SK-N-SH (cell line): ENCODE measurements around the gene TRPV2. TPM values are rescaled to one million over a fixed set of nuclear protein-coding genes. Genes with fewer than 3 reads are reported as not detected.

Source experiments
- CTCF ChIA-PET: fragments of 300-600, 350-600 bp; formaldehyde crosslinking; extraction: SDS; loops from one replicate; lab custom pipeline; 2021; lab: Yijun Ruan, JAX
- POLR2A ChIA-PET: fragments of 350-600 bp; sonication (Branson Sonifier 250); formaldehyde crosslinking; extraction: SDS; loops from one replicate; lab custom pipeline; 2020; ENCODE audit warnings: antibody characterized with exemption, inconsistent platforms; lab: Yijun Ruan, JAX
- DNase-seq: peaks from one replicate; pipeline ENCODE4 v3.0.0; 2012
- H2AFZ ChIP-seq: fragments of 200-600 bp; sonication (generic); 2 replicates; pipeline ENCODE4 v1.8.1; 2016; ENCODE audit warnings: antibody characterized with exemption, mild to moderate bottlenecking, low read depth
- H3F3A ChIP-seq: fragments of 200-600 bp; sonication (generic); replicated peaks from 2 replicates; pipeline ENCODE3; 2016; ENCODE audit warnings: antibody characterized with exemption, mild to moderate bottlenecking; ENCODE audit not compliant: insufficient read depth
- H3K27ac ChIP-seq, 2 experiments: fragments of 200-500 bp in 1 of 2; fragments of 200-600 bp in 1 of 2; sonication (Bioruptor generic) in 1 of 2; sonication (generic), shearing (Covaris generic) in 1 of 2; 2 replicates each; pipeline versions ENCODE4 v1.5.1 to v1.6.1; 2014 to 2016; ENCODE audit warnings: low read depth in 2 of 2, inconsistent platforms in 1 of 2, low read length in 1 of 2, mild to moderate bottlenecking in 1 of 2, mixed read lengths in 1 of 2
- H3K27me3 ChIP-seq: fragments of 200-600 bp; sonication (generic), shearing (Covaris generic); 2 replicates; pipeline ENCODE4 v1.6.1; 2016; ENCODE audit warnings: mixed run types; ENCODE audit not compliant: insufficient read depth
- H3K36me3 ChIP-seq, 2 experiments: fragments of 200-500 bp in 1 of 2; fragments of 200-600 bp in 1 of 2; sonication (Bioruptor generic) in 1 of 2; sonication (generic) in 1 of 2; replicated peaks in 1 of 2; 2 replicates each; pipeline versions ENCODE3 to v1.5.1; 2014 to 2016; ENCODE audit warnings: low read length in 1 of 2, mild to moderate bottlenecking in 1 of 2; ENCODE audit not compliant: insufficient read depth in 2 of 2, control insufficient read depth in 1 of 2
- H3K4me1 ChIP-seq, 2 experiments: fragments of 200-500 bp in 1 of 2; fragments of 200-600 bp in 1 of 2; sonication (Bioruptor generic) in 1 of 2; sonication (generic), shearing (Covaris generic) in 1 of 2; 2 replicates each; pipeline versions ENCODE4 v1.5.1 to v1.6.1; 2014 to 2016; ENCODE audit warnings: low read depth in 1 of 2, low read length in 1 of 2, mixed run types in 1 of 2; ENCODE audit not compliant: insufficient read depth in 2 of 2, control insufficient read depth in 1 of 2
- H3K4me2 ChIP-seq: fragments of 200-600 bp; sonication (generic), shearing (Covaris generic); 2 replicates; pipeline ENCODE4 v1.6.1; 2017; ENCODE audit warnings: mixed run types
- H3K4me3 ChIP-seq, 2 experiments: fragments of 200-500 bp in 1 of 2; fragments of 200-600 bp in 1 of 2; sonication (Bioruptor generic) in 1 of 2; sonication (generic), shearing (Covaris generic) in 1 of 2; 2 replicates each; pipeline versions ENCODE4 v1.5.1 to v1.8.1; 2014 to 2016; ENCODE audit warnings: low read depth in 2 of 2, inconsistent platforms in 1 of 2, low read length in 1 of 2, mild to moderate bottlenecking in 1 of 2, mixed read lengths in 1 of 2, moderate library complexity in 1 of 2
- H3K79me2 ChIP-seq: fragments of 200-600 bp; sonication (generic); 2 replicates; pipeline ENCODE4 v1.8.1; 2017; ENCODE audit warnings: mild to moderate bottlenecking; ENCODE audit not compliant: insufficient read depth
- H3K9ac ChIP-seq: fragments of 200-600 bp; sonication (generic); 2 replicates; pipeline ENCODE4 v1.6.1; 2017; ENCODE audit warnings: mixed run types
- H3K9me2 ChIP-seq: fragments of 200-600 bp; sonication (generic); 2 replicates; pipeline ENCODE4 v1.6.1; 2017; ENCODE audit warnings: mixed run types
- H3K9me3 ChIP-seq: fragments of 200-600 bp; sonication (generic); 2 replicates; pipeline ENCODE4 v1.6.1; 2017; ENCODE audit warnings: mixed run types, mild to moderate bottlenecking, moderate library complexity
- H4K20me1 ChIP-seq: fragments of 200-600 bp; sonication (generic); 2 replicates; pipeline ENCODE4 v1.6.1; 2017; ENCODE audit warnings: mild to moderate bottlenecking, mixed run types; ENCODE audit not compliant: insufficient read depth
- ELF1 ChIP-seq: IDR thresholded peaks from 2 replicates; pipeline ENCODE4 v1.4.0; 2012
- EZH2phosphoT487 ChIP-seq: fragments of 200-600 bp; sonication (generic); IDR thresholded peaks from 2 replicates; pipeline ENCODE4 v1.6.1; 2017; ENCODE audit warnings: low read depth, mixed run types, mild to moderate bottlenecking, antibody characterized with exemption, moderate library complexity, borderline replicate concordance
- FOXM1 ChIP-seq: IDR thresholded peaks from 2 replicates; pipeline ENCODE4 v1.4.0; 2012; ENCODE audit warnings: low read depth, mild to moderate bottlenecking
- GABPA ChIP-seq: IDR thresholded peaks from 2 replicates; pipeline ENCODE4 v1.4.0; 2012; ENCODE audit warnings: low read depth, mild to moderate bottlenecking
- GATA2 ChIP-seq: sonication (generic); formaldehyde crosslinking; IDR thresholded peaks from 2 replicates; pipeline ENCODE4 v1.5.0; 2020; ENCODE audit warnings: mild to moderate bottlenecking, missing genetic modification reagents
- JUND ChIP-seq: IDR thresholded peaks from 2 replicates; pipeline ENCODE4 v1.4.0; 2012
- MAX ChIP-seq: IDR thresholded peaks from 2 replicates; pipeline ENCODE4 v1.4.0; 2012; ENCODE audit warnings: low read depth
- MEF2A ChIP-seq: IDR thresholded peaks from 2 replicates; pipeline ENCODE4 v1.4.0; 2012; ENCODE audit warnings: low read depth, borderline replicate concordance
- PBX3 ChIP-seq: IDR thresholded peaks from 2 replicates; pipeline ENCODE4; 2012
- POLR2AphosphoS5 ChIP-seq: IDR thresholded peaks from 2 replicates; pipeline ENCODE4 v1.6.1; 2012; ENCODE audit warnings: low read depth, low read length
- RAD21 ChIP-seq: IDR thresholded peaks from 2 replicates; pipeline ENCODE4 v1.6.1; 2012; ENCODE audit warnings: mild to moderate bottlenecking, low read length
- REST ChIP-seq: IDR thresholded peaks from 2 replicates; pipeline ENCODE4 v1.6.1; 2012; ENCODE audit warnings: mild to moderate bottlenecking, low read depth, low read length, moderate library complexity
- RXRA ChIP-seq: IDR thresholded peaks from 2 replicates; pipeline ENCODE4 v1.4.0; 2012; ENCODE audit warnings: low read depth, mild to moderate bottlenecking, borderline replicate concordance
- SMC3 ChIP-seq: IDR thresholded peaks from 2 replicates; pipeline ENCODE4 v1.6.1; 2012; ENCODE audit warnings: low read depth, low read length, improper control_type of control experiment
- TAF1 ChIP-seq: IDR thresholded peaks from 2 replicates; pipeline ENCODE4 v1.6.1; 2012; ENCODE audit warnings: low read depth, mild to moderate bottlenecking, low read length, moderate library complexity, borderline replicate concordance
- USF1 ChIP-seq: IDR thresholded peaks from 2 replicates; pipeline ENCODE4 v1.4.0; 2012; ENCODE audit warnings: low read depth, borderline replicate concordance
- YY1 ChIP-seq: IDR thresholded peaks from 2 replicates; pipeline ENCODE4 v1.4.0; 2012; ENCODE audit warnings: low read depth, mild to moderate bottlenecking
- WGBS: methylation state at CpG from one replicate; pipeline ENCODE4 v1.1.6; 2017; ENCODE audit warnings: low lambda C conversion rate; 5-methylcytosine and 5-hydroxymethylcytosine counted together
- polyA plus RNA-seq, 3 experiments: library from polyadenylated mRNA; depleted of rRNA; stranded (reverse); fragments of >200 nt; gene quantifications; 2 replicates each; pipeline ENCODE4 v1.2.3, GENCODE V29; 2012

The TRPV2 gene
- polyA plus RNA-seq, 1 of the 3 experiments (the other 2 are of a cell fraction): 11.0 TPM

GRCh38 chr17:16443511-16444257 is 28.3 kb downstream of the TRPV2 start:
- POLR2A ChIA-PET: no interaction called here
- peaks cover 50% of the 10 kb centered on the region for H3F3A ChIP-seq
- no peak for TF ChIP-seq MAX
- TF ChIP-seq PBX3: 0 out of 2 replicates have a peak, but pooled peaks have one; percentile 10
- no peak for TF ChIP-seq RAD21
- TF ChIP-seq JUND: 0 out of 2 replicates have a peak, but pooled peaks have one; percentile 24
- no peak for TF ChIP-seq GABPA
- no peak for TF ChIP-seq YY1
- 0 out of 2 replicates have a peak, but pooled peaks have one; percentile 4 for TF ChIP-seq TAF1
- TF ChIP-seq USF1: no peak
- TF ChIP-seq POLR2AphosphoS5: peak; percentile 7; the same call in 1 of the 2 replicates
- TF ChIP-seq SMC3: no peak
- TF ChIP-seq EZH2phosphoT487: no peak
- TF ChIP-seq, all 33 proteins: peak for 4
- H3K4me1 ChIP-seq: peaks cover 25 to 30% of the 10 kb centered on the region in 2 experiments; a peak in 3 of 4 replicates
- CTCF ChIA-PET: interaction anchor here (0.9 to 33.7 kb wide), 5 partner anchors 9 to 77 kb away, joined by 3 to 746 read pairs (median 4); no protein-coding TSS in a partner anchor
- no peak for DNase-seq
- no peak overlapping the region; a peak in 1 of 4 replicates for H3K27ac ChIP-seq
- H3K9me3 ChIP-seq: no peaks in the 10 kb centered on the region
- H2AFZ ChIP-seq: no peak overlapping the region
- 91% methylated on average over 19 of the region's 27 CpGs for WGBS
- peaks cover 53 to 59% of the 10 kb centered on the region in 2 experiments for H3K36me3 ChIP-seq
- no peaks in the 10 kb centered on the region for H3K9me2 ChIP-seq
- H3K4me2 ChIP-seq: no peak overlapping the region
- no peak overlapping the region for H3K4me3 ChIP-seq
- no peaks in the 10 kb centered on the region for H3K27me3 ChIP-seq
- peaks cover 46% of the 10 kb centered on the region for H3K79me2 ChIP-seq
- H4K20me1 ChIP-seq: peaks cover 69% of the 10 kb centered on the region
- H3K9ac ChIP-seq: no peak overlapping the region

GRCh38 chr17:16444258-16444886 is 29.0 kb downstream of the TRPV2 start:
- CTCF ChIA-PET: interaction anchor here (1.0 to 33.7 kb wide), 5 partner anchors 8 to 76 kb away, joined by 3 to 746 read pairs (median 4); no protein-coding TSS in a partner anchor
- H3F3A ChIP-seq: peaks cover 56% of the 10 kb centered on the region

More at GRCh38 chr17:16444258-16444886, 29.0 kb downstream of the TRPV2 start:
- peaks cover 53 to 61% of the 10 kb centered on the region in 2 experiments for H3K36me3 ChIP-seq
- peaks cover 76% of the 10 kb centered on the region for H4K20me1 ChIP-seq
- peaks cover 25 to 30% of the 10 kb centered on the region in 2 experiments; a peak in 3 of 4 replicates for H3K4me1 ChIP-seq
- no peaks in the 10 kb centered on the region for H3K27me3 ChIP-seq
- H3K9me3 ChIP-seq: no peaks in the 10 kb centered on the region
- no peak overlapping the region for H3K4me2 ChIP-seq
- H3K79me2 ChIP-seq: peaks cover 40% of the 10 kb centered on the region
- H3K27ac ChIP-seq: no peak overlapping the region; a peak in 1 of 4 replicates
- no peak for DNase-seq
- POLR2A ChIA-PET: no interaction called here
- H3K4me3 ChIP-seq: no peak overlapping the region
- no peak overlapping the region for H2AFZ ChIP-seq
- no peak overlapping the region for H3K9ac ChIP-seq
- 93% methylated on average over 6 of the region's 6 CpGs for WGBS
- no peaks in the 10 kb centered on the region for H3K9me2 ChIP-seq
- TF ChIP-seq TAF1 (no peak), GATA2 (no peak), RXRA (no peak), YY1 (no peak), POLR2AphosphoS5 (0 out of 2 replicates have a peak, but pooled peaks have one; percentile 13), MEF2A (no peak), ELF1 (no peak), FOXM1 (no peak), REST (no peak)
